Stimulated activated CD8-positive, alpha-beta memory T cell treated with anti-CD3 and anti-CD28 coated beads, Interleukin-12 subunit alpha, Interleukin-12 subunit beta, amount 100 ng/mL, for 4 hours (primary cell): ENCODE data around the gene AGBL3.

Source experiments
- DNase-seq: peaks from one replicate; pipeline ENCODE4 v3.0.0-alpha.2; 2020; ENCODE audit warnings: low read depth

Gene AGBL3

GRCh38 chr7:135147899-135148721 is 161.8 kb downstream of the AGBL3 start, which contains the start of gene TMEM140:
Gene TMEM140, plus strand, starts transcription at chr7:135148072. Its CDS starts 16,370 bp downstream, at chr7:135164442.
- no peak for DNase-seq

GRCh38 chr7:135150072-135150782 is 163.9 kb downstream of the AGBL3 start:
- no peak for DNase-seq

- no peak for DNase-seq
Measured at GRCh38 chr7:135151132-135151531, 164.8 kb downstream of the AGBL3 start.

- DNase-seq, result no peak
Measured at GRCh38 chr7:135151533-135151932, 165.2 kb downstream of the AGBL3 start.

GRCh38 chr7:135152442-135152841 is 166.1 kb downstream of the AGBL3 start:
- DNase-seq, result no peak

DNA sequence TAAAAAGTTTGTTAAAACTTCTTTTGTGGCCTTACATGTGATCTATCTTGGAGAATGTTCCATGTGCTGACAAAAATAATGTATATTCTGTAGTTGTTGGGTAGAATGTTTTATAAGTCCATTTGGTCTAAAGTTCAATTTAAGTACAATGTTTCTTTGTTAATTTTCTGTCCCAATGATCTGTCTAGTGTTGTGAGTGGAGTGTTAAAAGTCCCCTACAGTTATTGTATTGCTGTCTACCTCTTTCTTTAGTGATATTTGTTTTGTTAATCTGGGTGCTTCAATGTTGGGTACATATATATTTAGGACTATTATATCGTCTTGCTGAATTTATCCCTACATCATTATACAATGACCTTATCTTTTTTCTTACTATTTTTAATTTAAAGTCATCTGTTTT is 168.4 kb downstream of the AGBL3 start:
- DNase-seq, result no peak

GRCh38 chr7:135156290-135156689 is 170.0 kb downstream of the AGBL3 start:
- no peak for DNase-seq

- DNase-seq, result no peak
Measured at GRCh38 chr7:135158141-135158655, 171.9 kb downstream of the AGBL3 start.

DNA sequence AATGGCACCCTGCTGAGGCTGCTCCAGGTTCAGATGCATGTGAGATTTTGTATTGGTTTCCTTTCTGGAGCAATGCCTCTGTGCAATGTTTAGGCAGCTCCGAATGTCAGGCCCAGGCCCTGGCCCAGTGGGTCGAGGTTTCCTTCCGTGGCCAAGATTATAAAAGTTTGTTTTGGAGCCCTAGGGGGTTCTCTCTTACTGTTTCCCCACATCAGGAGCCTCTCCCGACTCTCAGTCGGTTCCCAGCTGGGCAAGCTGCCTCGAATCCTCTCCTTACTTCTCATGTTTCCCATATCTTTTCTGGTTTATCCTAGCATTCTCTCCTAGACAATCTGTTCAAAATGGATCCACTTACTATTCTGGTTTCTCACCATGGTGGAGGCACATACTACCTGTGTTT is 172.6 kb downstream of the AGBL3 start:
- no peak for DNase-seq

DNA sequence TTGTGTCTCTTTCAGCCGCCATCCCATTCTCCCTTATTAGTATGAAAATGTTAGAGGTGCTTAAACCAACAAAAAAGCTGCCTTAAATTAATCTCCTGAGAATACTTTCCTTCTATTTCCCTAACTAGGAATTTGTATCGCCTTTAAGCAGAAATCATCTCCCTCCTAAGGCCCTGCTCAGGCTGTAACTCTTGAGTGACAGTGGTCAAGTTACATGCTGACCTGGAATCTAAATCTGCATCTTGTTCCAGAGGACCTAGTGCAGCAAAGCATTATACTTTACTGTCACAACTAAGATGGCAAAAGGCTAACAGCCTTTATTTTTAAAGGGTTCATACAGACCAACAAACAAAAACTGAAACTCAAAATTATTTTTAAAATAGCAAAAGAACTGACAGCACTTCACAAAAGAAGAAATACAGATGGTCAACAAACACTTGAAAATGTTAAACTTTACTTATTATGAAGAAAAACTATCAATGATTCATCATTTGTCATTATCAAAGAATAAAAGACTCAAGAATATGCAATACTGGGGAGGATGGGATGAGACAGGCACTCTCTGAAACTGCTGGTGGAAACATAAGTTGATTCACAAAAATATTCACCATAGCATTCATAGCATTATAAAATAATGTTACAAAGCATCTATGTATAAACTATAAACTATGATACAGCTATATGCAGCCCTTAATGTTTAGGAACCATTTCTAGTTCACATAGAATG is 173.2 kb downstream of the AGBL3 start:
- DNase-seq, result no peak

DNA sequence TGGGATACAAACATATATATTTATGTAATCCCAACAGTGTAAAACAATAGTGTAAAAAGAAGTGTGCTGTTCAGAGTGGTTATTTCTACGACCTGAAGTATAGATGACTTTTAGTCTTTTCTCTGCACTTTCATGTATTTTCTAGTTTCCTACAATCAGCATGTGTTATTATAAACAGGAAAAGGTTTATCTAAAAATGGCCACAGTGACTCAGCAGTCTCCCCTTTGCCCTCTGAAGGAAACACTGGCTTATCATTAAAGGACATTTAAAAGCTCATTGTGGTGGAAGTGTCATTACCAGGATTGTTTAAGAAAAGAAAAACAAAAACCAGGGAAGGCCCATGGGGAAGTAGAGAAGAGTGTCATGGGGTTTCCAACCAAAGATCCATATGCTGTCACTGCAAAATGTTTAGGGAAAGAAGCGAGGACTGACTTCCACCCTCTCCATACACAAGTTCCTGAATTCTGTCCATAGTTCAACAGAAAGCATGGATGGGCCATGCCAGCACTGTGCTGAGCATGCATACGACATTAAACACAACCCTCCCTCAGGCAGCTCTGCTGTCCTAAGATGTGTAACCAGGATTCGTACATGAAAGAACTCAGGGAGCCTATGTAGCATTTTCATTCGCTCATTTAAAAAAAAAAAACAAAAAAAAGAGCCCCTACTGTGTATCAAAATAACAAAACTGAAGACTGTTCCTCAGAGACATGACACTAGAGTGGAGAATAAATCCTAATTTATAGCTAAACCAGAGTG is 174.0 kb downstream of the AGBL3 start:
- no peak for DNase-seq

- DNase-seq, result no peak
Measured at GRCh38 chr7:135160858-135161653, 174.7 kb downstream of the AGBL3 start.

DNA sequence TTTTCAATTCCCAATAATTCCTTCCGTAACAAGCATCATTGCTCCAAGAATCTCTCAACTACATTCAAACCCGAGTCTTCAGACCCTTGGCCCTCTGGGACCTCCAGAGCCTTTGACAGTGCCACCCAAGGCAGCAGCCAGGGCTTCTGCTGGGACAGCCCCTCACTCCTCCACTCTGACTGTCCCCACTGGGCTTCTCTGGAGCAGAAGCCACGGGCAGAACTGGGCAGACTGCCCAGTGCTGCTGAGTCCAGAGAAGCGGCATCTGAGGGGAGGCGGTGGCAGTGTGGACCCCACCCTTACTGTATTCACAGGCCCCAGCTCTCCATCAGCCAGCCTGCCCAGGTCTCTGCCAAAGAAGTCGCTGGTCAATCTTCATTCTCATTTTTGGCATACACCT is 175.4 kb downstream of the AGBL3 start:
- no peak for DNase-seq

GRCh38 chr7:135162382-135163001 is 176.2 kb downstream of the AGBL3 start:
- no peak for DNase-seq

DNA sequence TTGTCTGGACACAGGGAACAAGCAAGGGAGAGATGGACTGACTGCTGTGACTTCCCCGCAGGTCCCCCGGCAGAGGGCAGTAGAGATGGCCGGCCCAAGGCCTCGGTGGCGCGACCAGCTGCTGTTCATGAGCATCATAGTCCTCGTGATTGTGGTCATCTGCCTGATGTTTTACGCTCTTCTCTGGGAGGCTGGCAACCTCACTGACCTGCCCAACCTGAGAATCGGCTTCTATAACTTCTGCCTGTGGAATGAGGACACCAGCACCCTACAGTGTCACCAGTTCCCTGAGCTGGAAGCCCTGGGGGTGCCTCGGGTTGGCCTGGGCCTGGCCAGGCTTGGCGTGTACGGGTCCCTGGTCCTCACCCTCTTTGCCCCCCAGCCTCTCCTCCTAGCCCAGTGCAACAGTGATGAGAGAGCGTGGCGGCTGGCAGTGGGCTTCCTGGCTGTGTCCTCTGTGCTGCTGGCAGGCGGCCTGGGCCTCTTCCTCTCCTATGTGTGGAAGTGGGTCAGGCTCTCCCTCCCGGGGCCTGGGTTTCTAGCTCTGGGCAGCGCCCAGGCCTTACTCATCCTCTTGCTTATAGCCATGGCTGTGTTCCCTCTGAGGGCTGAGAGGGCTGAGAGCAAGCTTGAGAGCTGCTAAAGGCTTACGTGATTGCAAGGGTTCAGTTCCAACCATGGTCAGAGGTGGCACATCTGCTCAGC is 178.2 kb downstream of the AGBL3 start:
- no peak for DNase-seq

DNA sequence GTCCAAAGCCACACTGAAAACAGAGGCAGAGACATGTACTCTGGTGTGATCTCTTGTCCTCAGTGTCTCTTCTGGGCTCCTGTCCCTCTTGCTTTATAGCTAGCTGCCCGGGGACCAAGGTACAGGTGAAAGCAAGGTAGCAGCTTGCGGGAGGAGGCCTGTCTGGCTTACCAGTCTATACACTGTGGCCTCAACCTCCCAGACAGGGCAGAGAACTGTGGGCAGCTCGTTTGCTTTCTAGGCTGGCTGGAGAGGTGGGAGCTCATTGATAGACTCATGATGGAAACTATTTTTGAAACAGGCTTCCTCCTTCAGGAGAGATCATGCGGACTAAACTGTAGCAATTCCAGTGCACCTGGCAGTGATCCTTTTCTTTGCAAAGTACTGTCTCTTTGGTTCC is 179.6 kb downstream of the AGBL3 start:
- DNase-seq, result no peak

- DNase-seq, result no peak
Measured at GRCh38 chr7:135166338-135166990, 180.2 kb downstream of the AGBL3 start.

DNA sequence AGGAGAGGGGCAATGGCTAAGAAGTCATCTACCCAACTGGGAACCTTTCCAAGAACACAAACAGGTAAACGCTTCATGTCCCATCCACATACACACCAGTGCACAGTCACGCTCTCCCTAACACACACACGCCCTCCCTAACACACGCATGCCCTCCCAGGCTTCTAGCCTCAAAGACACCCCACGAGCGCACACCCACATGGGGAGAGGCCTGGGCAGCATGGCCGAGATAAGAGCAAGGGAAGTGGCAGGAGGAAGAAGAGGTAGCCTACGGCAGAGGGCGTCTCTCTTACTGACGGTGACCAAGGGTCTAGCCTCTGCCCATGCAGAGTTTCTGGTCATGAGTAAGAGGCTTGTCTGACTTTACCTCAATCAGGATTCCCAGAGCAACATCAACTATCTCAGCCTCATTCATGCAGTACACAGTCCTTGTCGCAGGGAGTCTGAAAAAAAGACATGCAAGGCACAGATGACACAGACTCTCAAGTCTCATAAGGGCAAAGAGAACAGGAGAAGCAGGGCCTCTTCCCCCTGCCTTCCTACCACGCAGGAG is 181.1 kb downstream of the AGBL3 start:
- DNase-seq, result no peak

DNA sequence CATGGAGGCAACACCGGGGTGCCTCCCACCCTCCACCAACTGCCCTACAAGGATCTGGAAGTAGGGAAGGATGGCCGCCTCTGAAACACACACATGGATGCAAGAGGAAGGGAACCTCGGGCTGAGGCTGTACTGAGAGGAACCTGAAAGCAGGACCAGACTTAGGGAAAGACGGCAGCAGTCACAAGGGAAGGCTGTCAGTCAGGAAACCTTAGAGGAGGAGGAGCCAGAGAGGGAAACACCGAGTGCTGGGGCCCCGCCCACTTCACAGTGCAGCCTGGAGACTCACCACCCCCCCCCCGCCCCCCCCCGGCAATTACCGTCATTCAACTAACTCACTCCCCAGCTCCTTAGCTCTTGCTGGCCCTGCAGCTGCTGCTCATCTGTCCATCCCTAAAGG is 181.7 kb downstream of the AGBL3 start:
- no peak for DNase-seq
